ENCODE data around the gene CYB5RL. TPM values are rescaled to one million over a fixed set of nuclear protein-coding genes. Genes with fewer than 3 reads are reported as not detected.

The CYB5RL gene
- total RNA-seq, 1 donor from 2014 or later: 3.3 TPM

- DNase-seq (ENCODE audit: extremely low read depth, low read depth, low spot score): no peak
Observed at GRCh38 chr1:54163051-54163450, 36.8 kb downstream of the CYB5RL start.

GRCh38 chr1:54161495-54162168 lies 38.2 kb downstream of the CYB5RL start:
- DNase-seq (ENCODE audit: extremely low read depth, low read depth, low spot score): no peak

GRCh38 chr1:54160351-54160750 lies 39.5 kb downstream of the CYB5RL start:
- no peak for DNase-seq (ENCODE audit: extremely low read depth, low read depth, low spot score)

- no peak for DNase-seq (ENCODE audit: extremely low read depth, low read depth, low spot score)
Observed at GRCh38 chr1:54159733-54160316, 40.0 kb downstream of the CYB5RL start.

GRCh38 chr1:54158071-54158470 lies 41.8 kb downstream of the CYB5RL start:
- DNase-seq (ENCODE audit: extremely low read depth, low read depth, low spot score): no peak

GRCh38 chr1:54157401-54157800 lies 42.4 kb downstream of the CYB5RL start:
- DNase-seq (ENCODE audit: extremely low read depth, low read depth, low spot score): no peak

- DNase-seq (ENCODE audit: extremely low read depth, low read depth, low spot score): no peak
Observed at GRCh38 chr1:54156986-54157385, 42.8 kb downstream of the CYB5RL start.

- no peak for DNase-seq (ENCODE audit: extremely low read depth, low read depth, low spot score)
Observed at GRCh38 chr1:54156201-54156600, 43.6 kb downstream of the CYB5RL start.

- DNase-seq (ENCODE audit: extremely low read depth, low read depth, low spot score): no peak
Observed at GRCh38 chr1:54153535-54154439, 46.0 kb downstream of the CYB5RL start.

GRCh38 chr1:54152696-54153095 lies 47.1 kb downstream of the CYB5RL start, which contains the start of gene CDCP2:
Gene CDCP2 (minus strand): TSS chr1:54153000. CDS start chr1:54152922, 78 bp downstream.
- no peak for DNase-seq (ENCODE audit: extremely low read depth, low read depth, low spot score)

GRCh38 chr1:54151013-54151412 lies 48.8 kb downstream of the CYB5RL start:
- DNase-seq (ENCODE audit: extremely low read depth, low read depth, low spot score): no peak

Other genes with a start within 250 kb of the CYB5RL start
- not detected in 2 replicates for gene LDLRAD1, start 181.8 kb downstream of the CYB5RL start, total RNA-seq
- gene TMEM59, start 146.8 kb downstream of the CYB5RL start, total RNA-seq: 185 and 238 TPM in 2 replicates
- gene TCEANC2, start 146.4 kb downstream of the CYB5RL start, total RNA-seq: 3.1 and 3.7 TPM in 2 replicates
- not detected in 2 replicates for gene CDCP2, start 47.0 kb downstream of the CYB5RL start, total RNA-seq
- 83.9 and 95.2 TPM in 2 replicates for gene MRPL37, start 137 bp upstream of the CYB5RL start, total RNA-seq
- gene SSBP3, start 206.4 kb upstream of the CYB5RL start, total RNA-seq: 29.8 and 33.1 TPM in 2 replicates